ENCODE results near the gene ROCK2. TPM values are rescaled to one million over a fixed set of nuclear protein-coding genes. Genes with fewer than 3 reads are reported as not detected.
"Not testable (repeated sequence)": the region's sequence is repeated elsewhere in the genome, so short reads cannot be mapped to it uniquely, and the experiment has no call there.

The ROCK2 gene
- total and polyA plus RNA-seq, 9 donors: 13.2 to 71.9 (median 47.7) TPM

- H3K9me3 ChIP-seq: no peaks in the 10 kb centered on the region
- H3K36me3 ChIP-seq: no peaks in the 10 kb centered on the region
- 44 to 56% (median 47%) methylated on average over 1 of the region's 1 CpG for WGBS, 3 donors
- intact Hi-C loops (cut with DNase I): loop anchor here in 3 of 4 donors (5.0 to 10.0 kb wide), 3 partner anchors 178 to 350 kb away; no protein-coding TSS in a partner anchor
- H3K4me1 ChIP-seq (ENCODE audit: insufficient read depth): peaks cover 2% of the 10 kb centered on the region
- TF ChIP-seq POLR2A (IDR thresholded peaks at IDR 0.05): no peak
- TF ChIP-seq EP300 (IDR thresholded peaks at IDR 0.05): no peak
- peak; percentile 17 to 54 (median 25) for TF ChIP-seq CTCF (IDR thresholded peaks at IDR 0.05)
- no peak overlapping the region for H3K4me3 ChIP-seq
- no peak overlapping the region for H3K27ac ChIP-seq
- no peaks in the 10 kb centered on the region for H3K27me3 ChIP-seq
- DNase-seq: no peak
Observed at GRCh38 chr2:11234309-11234708, 110.1 kb downstream of the ROCK2 start.

- WGBS, 3 donors: 88 to 91% (median 90%) methylated on average over 11 of the region's 11 CpGs
Observed at GRCh38 chr2:11231193-11231592, 113.2 kb downstream of the ROCK2 start.

GRCh38 chr2:11228692-11229091, 115.7 kb downstream of the ROCK2 start:
- Histone ChIP-seq H3K27me3 (no peaks in the 10 kb centered on the region), H3K9me3 (no peaks in the 10 kb centered on the region), H3K4me3 (no peak overlapping the region), H3K36me3 (no peaks in the 10 kb centered on the region), H3K27ac (no peak overlapping the region), H3K4me1 (ENCODE audit: insufficient read depth) (no peaks in the 10 kb centered on the region)
- no peak for TF ChIP-seq EP300 (IDR thresholded peaks at IDR 0.05)
- no peak for DNase-seq
- 75 to 88% (median 83%) methylated on average over 1 of the region's 1 CpG for WGBS, 3 donors
- intact Hi-C loops (cut with DNase I): loop anchor here in 1 of 4 donors (10.0 kb wide), 1 partner anchor 94 kb away; a partner anchor contains a TSS

More at GRCh38 chr2:11231193-11231592, 113.2 kb downstream of the ROCK2 start:
- DNase-seq; H3K27ac ChIP-seq; H3K9me3 ChIP-seq; H3K27me3 ChIP-seq; H3K4me3 ChIP-seq; H3K36me3 ChIP-seq; H3K4me1 ChIP-seq (ENCODE audit: insufficient read depth): not testable (repeated sequence)
- intact Hi-C loops (cut with DNase I): loop anchor here in 3 of 4 donors (5.0 to 10.0 kb wide), 3 partner anchors 181 to 354 kb away; no protein-coding TSS in a partner anchor

GRCh38 chr2:11227595-11227994, 116.8 kb downstream of the ROCK2 start:
- TF ChIP-seq POLR2A (IDR thresholded peaks at IDR 0.05) (no peak), CTCF (IDR thresholded peaks at IDR 0.05) (no peak)
- H3K36me3 ChIP-seq: no peaks in the 10 kb centered on the region

GRCh38 chr2:11224887-11225286, 119.5 kb downstream of the ROCK2 start:
- H3K27ac ChIP-seq: no peak overlapping the region
- TF ChIP-seq EP300 (IDR thresholded peaks at IDR 0.05): no peak
- no peak for TF ChIP-seq POLR2A (IDR thresholded peaks at IDR 0.05)
- TF ChIP-seq CTCF (IDR thresholded peaks at IDR 0.05): no peak
- no peaks in the 10 kb centered on the region for H3K4me1 ChIP-seq (ENCODE audit: insufficient read depth)
- no peaks in the 10 kb centered on the region for H3K27me3 ChIP-seq
- H3K4me3 ChIP-seq: no peak overlapping the region
- intact Hi-C loops (cut with DNase I): loop anchor here in 1 of 4 donors (10.0 kb wide), 1 partner anchor 90 kb away; a partner anchor contains a TSS
- DNase-seq: no peak
- H3K9me3 ChIP-seq: no peaks in the 10 kb centered on the region
- H3K36me3 ChIP-seq: no peaks in the 10 kb centered on the region

More at GRCh38 chr2:11227595-11227994, 116.8 kb downstream of the ROCK2 start:
- intact Hi-C loops (cut with DNase I): loop anchor here in 1 of 4 donors (10.0 kb wide), 1 partner anchor 93 kb away; a partner anchor contains a TSS
- Histone ChIP-seq H3K27me3 (no peaks in the 10 kb centered on the region), H3K9me3 (no peaks in the 10 kb centered on the region), H3K4me1 (ENCODE audit: insufficient read depth) (no peaks in the 10 kb centered on the region), H3K4me3 (no peak overlapping the region), H3K27ac (no peak overlapping the region)
- DNase-seq: no peak
